Measurements from ENCODE around the gene TBX4.

DNA sequence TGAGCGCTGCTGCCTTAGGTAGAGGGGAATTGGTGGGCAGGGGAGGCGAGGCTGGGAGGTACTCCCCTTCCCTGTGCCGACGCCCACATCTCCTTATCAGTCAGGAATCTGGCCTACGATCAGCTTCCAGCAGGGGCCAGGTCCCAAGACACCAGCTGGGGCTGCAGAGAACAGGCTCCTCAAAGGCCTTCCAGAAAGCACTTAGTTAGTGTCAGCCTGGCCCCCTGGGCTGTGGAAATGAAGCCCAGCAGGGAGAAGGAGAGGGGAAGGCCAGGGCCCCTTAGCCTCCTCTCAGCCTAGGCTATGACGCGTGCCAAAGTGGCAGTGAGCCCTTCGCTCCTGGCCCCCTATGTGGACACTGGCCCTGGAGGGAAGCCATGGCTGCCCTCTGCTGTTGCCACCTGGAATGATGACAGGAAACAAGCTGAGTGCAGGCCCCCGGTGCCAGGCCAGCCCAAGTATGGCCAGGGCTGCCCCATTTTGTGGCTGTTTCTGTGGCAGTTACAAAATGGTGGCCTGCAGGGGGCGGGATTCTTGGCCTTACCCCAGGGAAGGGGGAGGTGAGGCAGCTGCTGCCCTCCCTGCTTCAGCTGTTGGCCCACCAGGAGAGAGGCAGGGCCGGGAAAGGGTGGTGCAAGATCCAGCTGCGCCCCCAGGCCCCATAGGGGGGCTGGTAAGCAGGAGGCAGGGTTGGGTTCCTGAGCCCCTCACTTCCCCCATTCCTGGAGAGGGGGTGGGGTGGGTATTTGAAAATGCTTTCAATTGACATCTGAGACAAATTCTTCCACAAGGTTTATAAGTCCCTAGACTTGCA is 11.3 kb downstream of the TBX4 start:
- TF ChIP-seq CEBPB (IDR thresholded peaks at IDR 0.05; ENCODE audit: borderline replicate concordance, low read depth, low read length) (no peak), CC2D1A (CRISPR knock-in tag; IDR thresholded peaks at IDR 0.05) (no peak), PRPF4 (IDR thresholded peaks at IDR 0.05; ENCODE audit: low read depth, low read length, poor library complexity, severe bottlenecking) (no peak), PHB2 (IDR thresholded peaks at IDR 0.05; ENCODE audit: partially characterized antibody) (no peak), HMG20A (CRISPR knock-in tag; IDR thresholded peaks at IDR 0.05; ENCODE audit: borderline replicate concordance) (no peak), RFX5 (IDR thresholded peaks at IDR 0.05; ENCODE audit: low read depth, low read length) (no peak), GABPA (IDR thresholded peaks at IDR 0.05; ENCODE audit: low read depth, low read length) (no peak), GABPA (CRISPR knock-in tag; IDR thresholded peaks at IDR 0.05; ENCODE audit: low read depth) (no peak), JDP2 (CRISPR knock-in tag; IDR thresholded peaks at IDR 0.05; ENCODE audit: borderline replicate concordance) (no peak)
- TF ChIP-seq, protein P1, sequence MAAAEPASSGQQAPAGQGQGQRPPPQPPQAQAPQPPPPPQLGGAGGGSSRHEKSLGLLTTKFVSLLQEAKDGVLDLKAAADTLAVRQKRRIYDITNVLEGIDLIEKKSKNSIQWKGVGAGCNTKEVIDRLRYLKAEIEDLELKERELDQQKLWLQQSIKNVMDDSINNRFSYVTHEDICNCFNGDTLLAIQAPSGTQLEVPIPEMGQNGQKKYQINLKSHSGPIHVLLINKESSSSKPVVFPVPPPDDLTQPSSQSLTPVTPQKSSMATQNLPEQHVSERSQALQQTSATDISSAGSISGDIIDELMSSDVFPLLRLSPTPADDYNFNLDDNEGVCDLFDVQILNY (CRISPR knock-in tag; conservative IDR thresholded peaks at IDR 0.05), result no peak
- TF ChIP-seq, protein P2, sequence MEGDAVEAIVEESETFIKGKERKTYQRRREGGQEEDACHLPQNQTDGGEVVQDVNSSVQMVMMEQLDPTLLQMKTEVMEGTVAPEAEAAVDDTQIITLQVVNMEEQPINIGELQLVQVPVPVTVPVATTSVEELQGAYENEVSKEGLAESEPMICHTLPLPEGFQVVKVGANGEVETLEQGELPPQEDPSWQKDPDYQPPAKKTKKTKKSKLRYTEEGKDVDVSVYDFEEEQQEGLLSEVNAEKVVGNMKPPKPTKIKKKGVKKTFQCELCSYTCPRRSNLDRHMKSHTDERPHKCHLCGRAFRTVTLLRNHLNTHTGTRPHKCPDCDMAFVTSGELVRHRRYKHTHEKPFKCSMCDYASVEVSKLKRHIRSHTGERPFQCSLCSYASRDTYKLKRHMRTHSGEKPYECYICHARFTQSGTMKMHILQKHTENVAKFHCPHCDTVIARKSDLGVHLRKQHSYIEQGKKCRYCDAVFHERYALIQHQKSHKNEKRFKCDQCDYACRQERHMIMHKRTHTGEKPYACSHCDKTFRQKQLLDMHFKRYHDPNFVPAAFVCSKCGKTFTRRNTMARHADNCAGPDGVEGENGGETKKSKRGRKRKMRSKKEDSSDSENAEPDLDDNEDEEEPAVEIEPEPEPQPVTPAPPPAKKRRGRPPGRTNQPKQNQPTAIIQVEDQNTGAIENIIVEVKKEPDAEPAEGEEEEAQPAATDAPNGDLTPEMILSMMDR (CRISPR knock-in tag; IDR thresholded peaks at IDR 0.05), result peak; percentile 53
- TF ChIP-seq, protein P3, sequence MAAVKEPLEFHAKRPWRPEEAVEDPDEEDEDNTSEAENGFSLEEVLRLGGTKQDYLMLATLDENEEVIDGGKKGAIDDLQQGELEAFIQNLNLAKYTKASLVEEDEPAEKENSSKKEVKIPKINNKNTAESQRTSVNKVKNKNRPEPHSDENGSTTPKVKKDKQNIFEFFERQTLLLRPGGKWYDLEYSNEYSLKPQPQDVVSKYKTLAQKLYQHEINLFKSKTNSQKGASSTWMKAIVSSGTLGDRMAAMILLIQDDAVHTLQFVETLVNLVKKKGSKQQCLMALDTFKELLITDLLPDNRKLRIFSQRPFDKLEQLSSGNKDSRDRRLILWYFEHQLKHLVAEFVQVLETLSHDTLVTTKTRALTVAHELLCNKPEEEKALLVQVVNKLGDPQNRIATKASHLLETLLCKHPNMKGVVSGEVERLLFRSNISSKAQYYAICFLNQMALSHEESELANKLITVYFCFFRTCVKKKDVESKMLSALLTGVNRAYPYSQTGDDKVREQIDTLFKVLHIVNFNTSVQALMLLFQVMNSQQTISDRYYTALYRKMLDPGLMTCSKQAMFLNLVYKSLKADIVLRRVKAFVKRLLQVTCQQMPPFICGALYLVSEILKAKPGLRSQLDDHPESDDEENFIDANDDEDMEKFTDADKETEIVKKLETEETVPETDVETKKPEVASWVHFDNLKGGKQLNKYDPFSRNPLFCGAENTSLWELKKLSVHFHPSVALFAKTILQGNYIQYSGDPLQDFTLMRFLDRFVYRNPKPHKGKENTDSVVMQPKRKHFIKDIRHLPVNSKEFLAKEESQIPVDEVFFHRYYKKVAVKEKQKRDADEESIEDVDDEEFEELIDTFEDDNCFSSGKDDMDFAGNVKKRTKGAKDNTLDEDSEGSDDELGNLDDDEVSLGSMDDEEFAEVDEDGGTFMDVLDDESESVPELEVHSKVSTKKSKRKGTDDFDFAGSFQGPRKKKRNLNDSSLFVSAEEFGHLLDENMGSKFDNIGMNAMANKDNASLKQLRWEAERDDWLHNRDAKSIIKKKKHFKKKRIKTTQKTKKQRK (IDR thresholded peaks at IDR 0.05; ENCODE audit: low read length), result no peak

Data from HepG2 (cell line).